Naive B cell (primary cell): ENCODE measurements around the gene CLPSL2. TPM values are rescaled to one million over a fixed set of nuclear protein-coding genes. Genes with fewer than 3 reads are reported as not detected.

ENCODE experiments used
- ATAC-seq, 2 donors: fragments of 150-1000 bp; cut with Tn5 transposase; 2 replicates each; pipeline ENCODE4 v1.10.0; 2021; ENCODE audit warnings: low read depth in 2 of 2, mild to moderate bottlenecking in 2 of 2, moderate library complexity in 2 of 2
- DNase-seq: peaks from one replicate; pipeline ENCODE4 v3.0.0; 2022
- H3K27ac Mint-ChIP-seq, 6 donors: one replicate each; pipeline ENCODE4 v1.8.0; 2020 to 2022; ENCODE audit warnings: mild to moderate bottlenecking in 6 of 6, mixed read lengths in 6 of 6, moderate library complexity in 5 of 6, inconsistent platforms in 2 of 6
- H3K27me3 Mint-ChIP-seq, 3 donors: one replicate each; pipeline ENCODE4 v1.8.0; 2021 to 2022; ENCODE audit warnings: mixed read lengths in 3 of 3, mild to moderate bottlenecking in 1 of 3
- H3K36me3 Mint-ChIP-seq, 2 donors: one replicate each; pipeline ENCODE4 v1.8.0; 2020 to 2022; ENCODE audit warnings: mixed read lengths in 2 of 2, inconsistent platforms in 1 of 2, mild to moderate bottlenecking in 1 of 2
- H3K4me1 Mint-ChIP-seq, 3 donors: one replicate each; pipeline ENCODE4 v1.8.0; 2020 to 2022; ENCODE audit warnings: mixed read lengths in 3 of 3, inconsistent platforms in 1 of 3, mild to moderate bottlenecking in 1 of 3, moderate library complexity in 1 of 3
- H3K4me3 Mint-ChIP-seq, 8 donors: one replicate each; pipeline ENCODE4 v1.8.0; 2020 to 2022; ENCODE audit warnings: mild to moderate bottlenecking in 8 of 8, mixed read lengths in 8 of 8, moderate library complexity in 8 of 8, inconsistent platforms in 2 of 8
- H3K9me3 Mint-ChIP-seq, 7 donors: one replicate each; pipeline ENCODE4 v1.8.0; 2020 to 2022; ENCODE audit warnings: mixed read lengths in 7 of 7, mild to moderate bottlenecking in 5 of 7, inconsistent platforms in 2 of 7, moderate library complexity in 1 of 7
- polyA plus RNA-seq, 6 donors: library from polyadenylated mRNA; unstranded; fragments of 300-500 nt; fragmentation: Illumina TruSeq; gene quantifications; one replicate each; pipeline ENCODE4 v1.2.3, GENCODE V29; 2021; ENCODE audit warnings: low read depth in 6 of 6

Gene CLPSL2
- polyA plus RNA-seq, 6 donors from 2014 or later = not detected

GRCh38 chr6:35782424-35782823 lies 6.0 kb downstream of the CLPSL2 start:
- H3K4me3 Mint-ChIP-seq = no peak overlapping the region
- DNase-seq (no peak), ATAC-seq (no peak)
- H3K27ac Mint-ChIP-seq = no peak overlapping the region
- no peaks in the 10 kb centered on the region for H3K9me3 Mint-ChIP-seq
- peaks cover 27 to 67% (median 46%) of the 10 kb centered on the region in 3 donors for H3K27me3 Mint-ChIP-seq
- H3K4me1 Mint-ChIP-seq = peaks cover 3 to 5% (median 4%) of the 10 kb centered on the region in 3 donors
- no peaks in the 10 kb centered on the region for H3K36me3 Mint-ChIP-seq

GRCh38 chr6:35784200-35784599 lies 7.8 kb downstream of the CLPSL2 start:
- no peak for DNase-seq
- Mint-ChIP-seq H3K9me3 (no peaks in the 10 kb centered on the region), H3K27me3 (peaks cover 42 to 71% (median 56%) of the 10 kb centered on the region in 3 donors), H3K36me3 (no peaks in the 10 kb centered on the region), H3K4me1 (no peaks in the 10 kb centered on the region), H3K27ac (no peak overlapping the region), H3K4me3 (no peak overlapping the region)
- ATAC-seq = no peak

- no peaks in the 10 kb centered on the region for H3K36me3 Mint-ChIP-seq
These were observed 9.9 kb downstream of the CLPSL2 start for GRCh38 chr6:35786272-35786671.

GRCh38 chr6:35786810-35787209 lies 10.4 kb downstream of the CLPSL2 start:
- H3K4me3 Mint-ChIP-seq = peak overlapping the region in 1 of 8 donors; percentile 53
- no peak for DNase-seq

More at GRCh38 chr6:35786272-35786671, 9.9 kb downstream of the CLPSL2 start:
- no peak overlapping the region for H3K4me3 Mint-ChIP-seq
- no peaks in the 10 kb centered on the region for H3K9me3 Mint-ChIP-seq
- peaks cover 48 to 68% (median 52%) of the 10 kb centered on the region in 3 donors for H3K27me3 Mint-ChIP-seq
- no peak for DNase-seq
- H3K27ac Mint-ChIP-seq = no peak overlapping the region
- no peak for ATAC-seq
- H3K4me1 Mint-ChIP-seq = no peaks in the 10 kb centered on the region

GRCh38 chr6:35787266-35788218 lies 11.1 kb downstream of the CLPSL2 start:
- no peak overlapping the region for H3K4me3 Mint-ChIP-seq
- H3K4me1 Mint-ChIP-seq = no peaks in the 10 kb centered on the region
- peaks cover 39 to 59% (median 45%) of the 10 kb centered on the region in 3 donors for H3K27me3 Mint-ChIP-seq
- DNase-seq (no peak), ATAC-seq (no peak)
- no peaks in the 10 kb centered on the region for H3K36me3 Mint-ChIP-seq
- no peaks in the 10 kb centered on the region for H3K9me3 Mint-ChIP-seq
- H3K27ac Mint-ChIP-seq = no peak overlapping the region

More at GRCh38 chr6:35786810-35787209, 10.4 kb downstream of the CLPSL2 start:
- peaks cover 45 to 64% (median 46%) of the 10 kb centered on the region in 3 donors for H3K27me3 Mint-ChIP-seq
- H3K36me3 Mint-ChIP-seq = no peaks in the 10 kb centered on the region
- no peaks in the 10 kb centered on the region for H3K4me1 Mint-ChIP-seq
- no peak overlapping the region for H3K27ac Mint-ChIP-seq
- ATAC-seq = no peak
- H3K9me3 Mint-ChIP-seq = no peaks in the 10 kb centered on the region

- Mint-ChIP-seq H3K9me3 (no peaks in the 10 kb centered on the region), H3K27me3 (peaks cover 38 to 66% (median 47%) of the 10 kb centered on the region in 3 donors), H3K4me1 (no peaks in the 10 kb centered on the region), H3K36me3 (no peaks in the 10 kb centered on the region), H3K4me3 (peak overlapping the region in 1 of 8 donors; percentile 1), H3K27ac (peak overlapping the region in 1 of 6 donors; percentile 4)
- ATAC-seq = no peak
- no peak for DNase-seq
These were observed 12.1 kb downstream of the CLPSL2 start for GRCh38 chr6:35788423-35788982.

GRCh38 chr6:35790683-35791082 lies 14.3 kb downstream of the CLPSL2 start:
- DNase-seq (no peak), ATAC-seq (no peak)
- H3K9me3 Mint-ChIP-seq = no peaks in the 10 kb centered on the region
- H3K4me1 Mint-ChIP-seq = no peaks in the 10 kb centered on the region
- no peaks in the 10 kb centered on the region for H3K36me3 Mint-ChIP-seq
- no peak overlapping the region for H3K27ac Mint-ChIP-seq
- no peak overlapping the region for H3K4me3 Mint-ChIP-seq
- peaks cover 29 to 57% (median 44%) of the 10 kb centered on the region in 3 donors for H3K27me3 Mint-ChIP-seq

GRCh38 chr6:35794536-35795452 lies 18.4 kb downstream of the CLPSL2 start:
- Mint-ChIP-seq H3K27ac (peak overlapping the region in 2 of 6 donors; percentile 16 to 30), H3K9me3 (no peaks in the 10 kb centered on the region), H3K4me3 (no peak overlapping the region), H3K4me1 (no peaks in the 10 kb centered on the region), H3K27me3 (peaks cover 18 to 30% (median 21%) of the 10 kb centered on the region in 3 donors), H3K36me3 (no peaks in the 10 kb centered on the region)
- DNase-seq (no peak), ATAC-seq (no peak)

GRCh38 chr6:35795453-35796071 lies 19.2 kb downstream of the CLPSL2 start:
- DNase-seq = no peak
- ATAC-seq = no peak
- H3K27me3 Mint-ChIP-seq = peaks cover 18 to 24% (median 20%) of the 10 kb centered on the region in 3 donors
- no peaks in the 10 kb centered on the region for H3K4me1 Mint-ChIP-seq
- H3K4me3 Mint-ChIP-seq = no peak overlapping the region
- no peaks in the 10 kb centered on the region for H3K36me3 Mint-ChIP-seq
- H3K27ac Mint-ChIP-seq = no peak overlapping the region
- H3K9me3 Mint-ChIP-seq = no peaks in the 10 kb centered on the region

GRCh38 chr6:35796236-35796635 lies 19.8 kb downstream of the CLPSL2 start:
- H3K9me3 Mint-ChIP-seq = no peaks in the 10 kb centered on the region
- no peaks in the 10 kb centered on the region for H3K36me3 Mint-ChIP-seq
- no peaks in the 10 kb centered on the region for H3K4me1 Mint-ChIP-seq
- ATAC-seq (no peak), DNase-seq (no peak)
- H3K27me3 Mint-ChIP-seq = peaks cover 18 to 22% (median 19%) of the 10 kb centered on the region in 3 donors
- no peak overlapping the region for H3K27ac Mint-ChIP-seq
- H3K4me3 Mint-ChIP-seq = no peak overlapping the region

GRCh38 chr6:35797837-35798526 lies 21.6 kb downstream of the CLPSL2 start:
- H3K4me3 Mint-ChIP-seq = no peak overlapping the region
- H3K9me3 Mint-ChIP-seq = no peaks in the 10 kb centered on the region
- H3K36me3 Mint-ChIP-seq = no peaks in the 10 kb centered on the region
- DNase-seq (no peak), ATAC-seq (no peak)
- H3K4me1 Mint-ChIP-seq = no peaks in the 10 kb centered on the region
- H3K27me3 Mint-ChIP-seq = peaks cover 16 to 18% (median 18%) of the 10 kb centered on the region in 3 donors
- no peak overlapping the region for H3K27ac Mint-ChIP-seq

GRCh38 chr6:35798706-35799105 lies 22.3 kb downstream of the CLPSL2 start:
- ATAC-seq = no peak
- Mint-ChIP-seq H3K4me1 (no peaks in the 10 kb centered on the region), H3K27me3 (peaks cover 12 to 18% (median 13%) of the 10 kb centered on the region in 3 donors), H3K9me3 (no peaks in the 10 kb centered on the region), H3K4me3 (no peak overlapping the region), H3K27ac (peak overlapping the region in 1 of 6 donors; percentile 8), H3K36me3 (no peaks in the 10 kb centered on the region)
- no peak for DNase-seq
